ENCODE results near the gene RPS17.
A peak's percentile ranks its signal among the peaks of the same experiment; 100 is the strongest.

The RPS17 gene

GRCh38 chr15:82540055-82540983, at the start of gene RPS17:
RPS17 (minus strand) TSS chr15:82540457; CDS start chr15:82540428, 29 bp downstream.
- TF ChIP-seq PPARA (CRISPR knock-in tag; IDR thresholded peaks at IDR 0.05; ENCODE audit: borderline replicate concordance): no peak
- no peak for TF ChIP-seq ZC3H10 (CRISPR knock-in tag; IDR thresholded peaks at IDR 0.05)
- TF ChIP-seq RARB (CRISPR knock-in tag; IDR thresholded peaks at IDR 0.05): no peak; the same call in 1 of the 2 replicates
- no peak for TF ChIP-seq ISL1 (CRISPR knock-in tag; IDR thresholded peaks at IDR 0.05)
- TF ChIP-seq, protein P1, sequence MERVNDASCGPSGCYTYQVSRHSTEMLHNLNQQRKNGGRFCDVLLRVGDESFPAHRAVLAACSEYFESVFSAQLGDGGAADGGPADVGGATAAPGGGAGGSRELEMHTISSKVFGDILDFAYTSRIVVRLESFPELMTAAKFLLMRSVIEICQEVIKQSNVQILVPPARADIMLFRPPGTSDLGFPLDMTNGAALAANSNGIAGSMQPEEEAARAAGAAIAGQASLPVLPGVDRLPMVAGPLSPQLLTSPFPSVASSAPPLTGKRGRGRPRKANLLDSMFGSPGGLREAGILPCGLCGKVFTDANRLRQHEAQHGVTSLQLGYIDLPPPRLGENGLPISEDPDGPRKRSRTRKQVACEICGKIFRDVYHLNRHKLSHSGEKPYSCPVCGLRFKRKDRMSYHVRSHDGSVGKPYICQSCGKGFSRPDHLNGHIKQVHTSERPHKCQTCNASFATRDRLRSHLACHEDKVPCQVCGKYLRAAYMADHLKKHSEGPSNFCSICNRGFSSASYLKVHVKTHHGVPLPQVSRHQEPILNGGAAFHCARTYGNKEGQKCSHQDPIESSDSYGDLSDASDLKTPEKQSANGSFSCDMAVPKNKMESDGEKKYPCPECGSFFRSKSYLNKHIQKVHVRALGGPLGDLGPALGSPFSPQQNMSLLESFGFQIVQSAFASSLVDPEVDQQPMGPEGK (CRISPR knock-in tag; IDR thresholded peaks at IDR 0.05; ENCODE audit: borderline replicate concordance): peak; percentile 15; the same call in 1 of the 2 replicates
- TF ChIP-seq ZNF8 (CRISPR knock-in tag; IDR thresholded peaks at IDR 0.05): no peak
- peak; percentile 61; the same call in 1 of the 2 replicates for TF ChIP-seq GLIS3 (CRISPR knock-in tag; IDR thresholded peaks at IDR 0.05)
- no peak for TF ChIP-seq POU6F1 (CRISPR knock-in tag; IDR thresholded peaks at IDR 0.05; ENCODE audit: borderline replicate concordance, low read depth)
- peak; percentile 48; the same call in 1 of the 2 replicates for TF ChIP-seq ZNF70 (CRISPR knock-in tag; IDR thresholded peaks at IDR 0.05)
- TF ChIP-seq, protein P2, sequence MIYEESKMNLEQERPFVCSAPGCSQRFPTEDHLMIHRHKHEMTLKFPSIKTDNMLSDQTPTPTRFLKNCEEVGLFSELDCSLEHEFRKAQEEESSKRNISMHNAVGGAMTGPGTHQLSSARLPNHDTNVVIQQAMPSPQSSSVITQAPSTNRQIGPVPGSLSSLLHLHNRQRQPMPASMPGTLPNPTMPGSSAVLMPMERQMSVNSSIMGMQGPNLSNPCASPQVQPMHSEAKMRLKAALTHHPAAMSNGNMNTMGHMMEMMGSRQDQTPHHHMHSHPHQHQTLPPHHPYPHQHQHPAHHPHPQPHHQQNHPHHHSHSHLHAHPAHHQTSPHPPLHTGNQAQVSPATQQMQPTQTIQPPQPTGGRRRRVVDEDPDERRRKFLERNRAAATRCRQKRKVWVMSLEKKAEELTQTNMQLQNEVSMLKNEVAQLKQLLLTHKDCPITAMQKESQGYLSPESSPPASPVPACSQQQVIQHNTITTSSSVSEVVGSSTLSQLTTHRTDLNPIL (CRISPR knock-in tag; IDR thresholded peaks at IDR 0.05; ENCODE audit: low read depth): no peak
- no peak for TF ChIP-seq BACH2 (CRISPR knock-in tag; IDR thresholded peaks at IDR 0.05; ENCODE audit: borderline replicate concordance)
- peak; percentile 96 for ATAC-seq

GRCh38 chr15:82587805-82588204, 47.5 kb upstream of the RPS17 start:
- TF ChIP-seq PPARA (CRISPR knock-in tag; IDR thresholded peaks at IDR 0.05; ENCODE audit: borderline replicate concordance): no peak
- ATAC-seq: no peak

- no peak for ATAC-seq
- TF ChIP-seq TOX (CRISPR knock-in tag; IDR thresholded peaks at IDR 0.05; ENCODE audit: borderline replicate concordance) (no peak), GLIS3 (CRISPR knock-in tag; IDR thresholded peaks at IDR 0.05) (no peak), ARNTL (CRISPR knock-in tag; IDR thresholded peaks at IDR 0.05; ENCODE audit: borderline replicate concordance, low read depth) (no peak), ZNF8 (CRISPR knock-in tag; IDR thresholded peaks at IDR 0.05) (no peak), PPARA (CRISPR knock-in tag; IDR thresholded peaks at IDR 0.05; ENCODE audit: borderline replicate concordance) (no peak), ZNF565 (CRISPR knock-in tag; conservative IDR thresholded peaks at IDR 0.05; ENCODE audit: low read depth) (no peak), ZFP30 (CRISPR knock-in tag; IDR thresholded peaks at IDR 0.05) (no peak), SNAI2 (CRISPR knock-in tag; IDR thresholded peaks at IDR 0.05) (no peak), ZC3H10 (CRISPR knock-in tag; IDR thresholded peaks at IDR 0.05) (no peak)
- TF ChIP-seq, protein P2 (CRISPR knock-in tag; IDR thresholded peaks at IDR 0.05; ENCODE audit: low read depth): no peak
- TF ChIP-seq, protein P3, sequence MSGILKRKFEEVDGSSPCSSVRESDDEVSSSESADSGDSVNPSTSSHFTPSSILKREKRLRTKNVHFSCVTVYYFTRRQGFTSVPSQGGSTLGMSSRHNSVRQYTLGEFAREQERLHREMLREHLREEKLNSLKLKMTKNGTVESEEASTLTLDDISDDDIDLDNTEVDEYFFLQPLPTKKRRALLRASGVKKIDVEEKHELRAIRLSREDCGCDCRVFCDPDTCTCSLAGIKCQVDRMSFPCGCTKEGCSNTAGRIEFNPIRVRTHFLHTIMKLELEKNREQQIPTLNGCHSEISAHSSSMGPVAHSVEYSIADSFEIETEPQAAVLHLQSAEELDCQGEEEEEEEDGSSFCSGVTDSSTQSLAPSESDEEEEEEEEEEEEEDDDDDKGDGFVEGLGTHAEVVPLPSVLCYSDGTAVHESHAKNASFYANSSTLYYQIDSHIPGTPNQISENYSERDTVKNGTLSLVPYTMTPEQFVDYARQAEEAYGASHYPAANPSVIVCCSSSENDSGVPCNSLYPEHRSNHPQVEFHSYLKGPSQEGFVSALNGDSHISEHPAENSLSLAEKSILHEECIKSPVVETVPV (CRISPR knock-in tag; IDR thresholded peaks at IDR 0.05): no peak
These were observed 44.8 kb upstream of the RPS17 start for GRCh38 chr15:82585072-82585471.

GRCh38 chr15:82580713-82581112, 40.5 kb upstream of the RPS17 start:
- no peak for ATAC-seq
- TF ChIP-seq GLIS3 (CRISPR knock-in tag; IDR thresholded peaks at IDR 0.05) (no peak), BACH2 (CRISPR knock-in tag; IDR thresholded peaks at IDR 0.05; ENCODE audit: borderline replicate concordance) (no peak), ZFP3 (CRISPR knock-in tag; IDR thresholded peaks at IDR 0.05) (no peak)
